Activated naive CD8-positive, alpha-beta T cell treated with anti-CD3 and anti-CD28 coated beads for 36 hours (primary cell): ENCODE data around the gene CRLF1. TPM values are rescaled to one million over a fixed set of nuclear protein-coding genes. Genes with fewer than 3 reads are reported as not detected.

Experiments used
- DNase-seq: peaks from one replicate; pipeline ENCODE4 v3.0.0; 2021
- H3K27ac Mint-ChIP-seq: one replicate; pipeline ENCODE4 v1.8.0; 2022; ENCODE audit warnings: mild to moderate bottlenecking, moderate library complexity, mixed read lengths
- H3K27me3 Mint-ChIP-seq: one replicate; pipeline ENCODE4 v1.8.0; 2022; ENCODE audit warnings: mild to moderate bottlenecking, mixed read lengths
- H3K36me3 Mint-ChIP-seq: one replicate; pipeline ENCODE4 v1.8.0; 2021; ENCODE audit warnings: mild to moderate bottlenecking, mixed read lengths
- H3K4me1 Mint-ChIP-seq: one replicate; pipeline ENCODE4 v1.8.0; 2021; ENCODE audit warnings: mixed read lengths
- H3K4me3 Mint-ChIP-seq: one replicate; pipeline ENCODE4 v1.8.0; 2022; ENCODE audit warnings: mild to moderate bottlenecking, moderate library complexity, mixed read lengths
- H3K9me3 Mint-ChIP-seq: one replicate; pipeline ENCODE4 v1.8.0; 2022; ENCODE audit warnings: mixed read lengths
- total RNA-seq, 2 experiments: library from RNA; stranded (reverse); gene quantifications; one replicate each; pipeline ENCODE4 v1.2.3, GENCODE V29; 2021

Gene CRLF1
- total RNA-seq, 2 experiments from 2014 or later, result not detected

- Mint-ChIP-seq H3K9me3 (no peaks in the 10 kb centered on the region), H3K4me3 (no peak overlapping the region), H3K27me3 (peaks cover 50% of the 10 kb centered on the region), H3K36me3 (no peaks in the 10 kb centered on the region), H3K27ac (no peak overlapping the region), H3K4me1 (peaks cover 5% of the 10 kb centered on the region)
- no peak for DNase-seq
These were observed 11.0 kb upstream of the CRLF1 start for GRCh38 chr19:18617562-18617961.

GRCh38 chr19:18616023-18616422, 9.4 kb upstream of the CRLF1 start:
- Mint-ChIP-seq H3K27me3 (peaks cover 62% of the 10 kb centered on the region), H3K36me3 (no peaks in the 10 kb centered on the region), H3K4me3 (no peak overlapping the region), H3K27ac (no peak overlapping the region), H3K4me1 (peaks cover 13% of the 10 kb centered on the region), H3K9me3 (no peaks in the 10 kb centered on the region)
- no peak for DNase-seq

GRCh38 chr19:18613589-18614234, 7.1 kb upstream of the CRLF1 start:
- no peak for DNase-seq
- Mint-ChIP-seq H3K4me1 (peaks cover 15% of the 10 kb centered on the region), H3K27me3 (peaks cover 81% of the 10 kb centered on the region), H3K36me3 (no peaks in the 10 kb centered on the region), H3K9me3 (no peaks in the 10 kb centered on the region), H3K4me3 (peak overlapping the region; percentile 53), H3K27ac (no peak overlapping the region)

GRCh38 chr19:18612772-18613588, 6.4 kb upstream of the CRLF1 start, which contains the start of gene TMEM59L:
Gene TMEM59L (plus strand): TSS chr19:18612870. CDS start chr19:18612959, 89 bp downstream.
- no peak within 1 kb of the TSS for H3K27ac Mint-ChIP-seq

GRCh38 chr19:18612051-18612771, 5.6 kb upstream of the CRLF1 start:
- Mint-ChIP-seq H3K4me1 (peaks cover 15% of the 10 kb centered on the region), H3K36me3 (no peaks in the 10 kb centered on the region), H3K9me3 (no peaks in the 10 kb centered on the region), H3K27ac (no peak overlapping the region), H3K27me3 (peaks cover 88% of the 10 kb centered on the region), H3K4me3 (peak overlapping the region; percentile 67)
- no peak for DNase-seq

More at GRCh38 chr19:18612772-18613588, 6.4 kb upstream of the CRLF1 start, which contains the start of gene TMEM59L:
- DNase-seq, result peak; percentile 40
- Mint-ChIP-seq H3K36me3 (no peaks in the 10 kb centered on the region), H3K27me3 (peaks cover 88% of the 10 kb centered on the region), H3K9me3 (no peaks in the 10 kb centered on the region), H3K4me3 (peak within 1 kb of the TSS; percentile 67), H3K4me1 (peaks cover 15% of the 10 kb centered on the region)

- Mint-ChIP-seq H3K36me3 (no peaks in the 10 kb centered on the region), H3K27ac (no peak overlapping the region), H3K4me3 (no peak overlapping the region), H3K4me1 (peaks cover 15% of the 10 kb centered on the region), H3K9me3 (no peaks in the 10 kb centered on the region), H3K27me3 (peaks cover 85% of the 10 kb centered on the region)
- DNase-seq, result no peak
These were observed 4.9 kb upstream of the CRLF1 start for GRCh38 chr19:18611327-18612050.

GRCh38 chr19:18610556-18611326, 4.1 kb upstream of the CRLF1 start:
- Mint-ChIP-seq H3K4me3 (no peak overlapping the region), H3K27me3 (peaks cover 80% of the 10 kb centered on the region), H3K36me3 (no peaks in the 10 kb centered on the region), H3K9me3 (no peaks in the 10 kb centered on the region), H3K4me1 (peaks cover 15% of the 10 kb centered on the region), H3K27ac (no peak overlapping the region)
- DNase-seq, result no peak

GRCh38 chr19:18610245-18610555, 3.6 kb upstream of the CRLF1 start:
- Mint-ChIP-seq H3K27me3 (peaks cover 80% of the 10 kb centered on the region), H3K4me1 (peaks cover 18% of the 10 kb centered on the region), H3K27ac (no peak overlapping the region), H3K4me3 (no peak overlapping the region), H3K36me3 (no peaks in the 10 kb centered on the region), H3K9me3 (no peaks in the 10 kb centered on the region)
- no peak for DNase-seq

GRCh38 chr19:18609717-18610051, 3.1 kb upstream of the CRLF1 start:
- DNase-seq, result no peak
- Mint-ChIP-seq H3K4me3 (no peak overlapping the region), H3K27me3 (peaks cover 80% of the 10 kb centered on the region), H3K9me3 (no peaks in the 10 kb centered on the region), H3K27ac (no peak overlapping the region), H3K36me3 (no peaks in the 10 kb centered on the region), H3K4me1 (peaks cover 18% of the 10 kb centered on the region)

GRCh38 chr19:18608805-18609716, 2.5 kb upstream of the CRLF1 start:
- H3K27ac Mint-ChIP-seq, result no peak overlapping the region
- H3K36me3 Mint-ChIP-seq, result no peaks in the 10 kb centered on the region
- H3K4me3 Mint-ChIP-seq, result no peak overlapping the region

GRCh38 chr19:18608102-18608804, 1.7 kb upstream of the CRLF1 start:
- no peaks in the 10 kb centered on the region for H3K36me3 Mint-ChIP-seq
- H3K4me3 Mint-ChIP-seq, result no peak overlapping the region
- H3K9me3 Mint-ChIP-seq, result no peaks in the 10 kb centered on the region
- DNase-seq, result no peak
- peaks cover 14% of the 10 kb centered on the region for H3K4me1 Mint-ChIP-seq
- no peak overlapping the region for H3K27ac Mint-ChIP-seq
- peaks cover 74% of the 10 kb centered on the region for H3K27me3 Mint-ChIP-seq

More at GRCh38 chr19:18608805-18609716, 2.5 kb upstream of the CRLF1 start:
- no peak for DNase-seq
- Mint-ChIP-seq H3K4me1 (peaks cover 18% of the 10 kb centered on the region), H3K9me3 (no peaks in the 10 kb centered on the region), H3K27me3 (peaks cover 78% of the 10 kb centered on the region)

GRCh38 chr19:18607226-18608101, 865 bp upstream of the CRLF1 start:
- H3K4me3 Mint-ChIP-seq, result no peak overlapping the region
- no peak for DNase-seq
- peaks cover 12% of the 10 kb centered on the region for H3K4me1 Mint-ChIP-seq
- H3K27me3 Mint-ChIP-seq, result peaks cover 77% of the 10 kb centered on the region
- H3K27ac Mint-ChIP-seq, result no peak overlapping the region
- no peaks in the 10 kb centered on the region for H3K9me3 Mint-ChIP-seq
- H3K36me3 Mint-ChIP-seq, result no peaks in the 10 kb centered on the region
